Activated T-cell treated with anti-CD3 and anti-CD28 coated beads, Interleukin-2, amount 50 U/mL, for 24 hours (primary cell): Measurements from ENCODE around the gene ANK3.
"Not testable (repeated sequence)": the region's sequence is repeated elsewhere in the genome, so short reads cannot be mapped to it uniquely, and the experiment has no call there.

ENCODE experiments used
- DNase-seq: peaks from one replicate; pipeline ENCODE4 v3.0.0-alpha.2; 2020
- H3K27ac Mint-ChIP-seq: 2 replicates; pipeline ENCODE4 v1.8.0; 2020; ENCODE audit warnings: mild to moderate bottlenecking, mixed read lengths
- H3K27me3 Mint-ChIP-seq: 2 replicates; pipeline ENCODE4 v1.8.0; 2020; ENCODE audit warnings: mixed read lengths
- H3K36me3 Mint-ChIP-seq: 2 replicates; pipeline ENCODE4 v1.8.0; 2020; ENCODE audit warnings: low read depth, mixed read lengths
- H3K4me1 Mint-ChIP-seq: 2 replicates; pipeline ENCODE4 v1.8.0; 2020; ENCODE audit warnings: low read depth, mixed read lengths
- H3K4me3 Mint-ChIP-seq: 2 replicates; pipeline ENCODE4 v1.8.0; 2020; ENCODE audit warnings: mild to moderate bottlenecking, moderate library complexity, mixed read lengths
- H3K9me3 Mint-ChIP-seq: 2 replicates; pipeline ENCODE4 v1.8.0; 2020; ENCODE audit warnings: mixed read lengths

The ANK3 gene

GRCh38 chr10:60304829-60305379, 84.8 kb downstream of the ANK3 start:
- H3K9me3 Mint-ChIP-seq = no peaks in the 10 kb centered on the region
- no peaks in the 10 kb centered on the region for H3K27me3 Mint-ChIP-seq
- H3K4me3 Mint-ChIP-seq = no peak overlapping the region
- DNase-seq = no peak
- no peak overlapping the region for H3K27ac Mint-ChIP-seq
- H3K36me3 Mint-ChIP-seq = peaks cover 6% of the 10 kb centered on the region
- H3K4me1 Mint-ChIP-seq = peaks cover 24% of the 10 kb centered on the region

DNA sequence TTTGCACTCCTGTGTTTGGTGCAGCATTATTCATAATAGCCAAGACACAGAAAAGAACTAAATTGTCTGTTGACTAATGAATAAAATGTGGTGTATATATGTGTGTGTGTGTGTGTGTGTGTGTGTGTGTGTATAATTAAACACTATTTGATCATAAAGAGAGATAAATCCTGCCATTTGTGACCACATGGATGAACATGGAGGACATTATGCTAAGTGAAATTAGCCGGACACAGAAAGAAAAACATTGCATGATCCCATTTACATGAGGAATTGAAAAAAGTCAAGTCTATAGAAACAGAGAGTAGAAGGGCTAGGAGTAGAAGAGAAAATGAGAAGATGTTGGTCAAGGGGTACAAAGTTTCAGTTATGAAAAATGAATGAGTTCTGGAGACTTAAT, 85.9 kb downstream of the ANK3 start:
- Mint-ChIP-seq H3K27ac (no peak overlapping the region), H3K9me3 (no peaks in the 10 kb centered on the region), H3K36me3 (peaks cover 4% of the 10 kb centered on the region), H3K4me1 (peaks cover 17% of the 10 kb centered on the region), H3K4me3 (no peak overlapping the region), H3K27me3 (no peaks in the 10 kb centered on the region)
- DNase-seq = no peak

- Mint-ChIP-seq H3K36me3 (no peaks in the 10 kb centered on the region), H3K9me3 (no peaks in the 10 kb centered on the region), H3K4me1 (peaks cover 8% of the 10 kb centered on the region), H3K27ac (no peak overlapping the region), H3K4me3 (no peak overlapping the region), H3K27me3 (no peaks in the 10 kb centered on the region)
- DNase-seq = no peak
Observed at GRCh38 chr10:60299961-60300883, 89.5 kb downstream of the ANK3 start.

DNA sequence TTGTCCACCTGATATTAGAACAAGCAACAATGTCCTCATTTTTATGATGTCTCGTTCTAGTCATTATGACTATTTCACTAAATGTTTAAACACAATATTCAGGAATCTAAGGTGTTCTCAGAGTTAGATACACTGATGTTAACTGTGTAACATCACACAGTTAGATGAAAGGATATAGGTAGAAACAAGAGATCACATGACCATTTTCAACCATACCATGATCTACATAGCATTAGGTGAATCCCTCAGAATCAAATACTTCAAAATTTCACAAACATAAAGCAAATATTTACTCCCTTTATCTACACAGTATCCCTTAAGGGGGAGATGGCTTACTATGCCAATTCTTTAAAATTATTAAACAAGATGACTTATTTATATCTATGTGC, 90.3 kb downstream of the ANK3 start:
- Mint-ChIP-seq H3K9me3 (no peaks in the 10 kb centered on the region), H3K36me3 (no peaks in the 10 kb centered on the region), H3K4me1 (peaks cover 8% of the 10 kb centered on the region), H3K27me3 (no peaks in the 10 kb centered on the region), H3K27ac (no peak overlapping the region), H3K4me3 (no peak overlapping the region)
- no peak for DNase-seq

GRCh38 chr10:60298408-60299389, 91.0 kb downstream of the ANK3 start:
- no peak for DNase-seq
- H3K27me3 Mint-ChIP-seq = no peaks in the 10 kb centered on the region
- H3K27ac Mint-ChIP-seq = no peak overlapping the region
- peaks cover 5% of the 10 kb centered on the region for H3K4me1 Mint-ChIP-seq
- no peak overlapping the region for H3K4me3 Mint-ChIP-seq
- H3K9me3 Mint-ChIP-seq = no peaks in the 10 kb centered on the region
- no peaks in the 10 kb centered on the region for H3K36me3 Mint-ChIP-seq

DNA sequence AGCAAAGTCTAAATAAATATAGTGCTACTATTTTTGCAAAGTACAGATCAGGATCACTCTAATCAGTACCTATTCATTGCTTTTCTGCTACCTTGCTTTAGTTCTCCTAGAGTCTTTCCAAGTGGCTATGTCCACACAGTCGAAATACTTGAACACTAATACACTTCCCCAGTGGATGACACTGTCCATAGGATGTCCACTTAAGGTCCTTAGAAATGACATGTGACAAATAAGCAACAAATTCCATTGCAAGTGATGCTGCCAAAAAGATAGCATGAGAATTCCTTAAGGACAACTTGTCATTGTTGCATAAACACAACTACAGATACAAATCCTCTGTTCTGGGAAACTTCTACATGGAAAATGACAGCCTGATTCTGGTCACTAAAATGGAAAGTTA, 93.6 kb downstream of the ANK3 start:
- Mint-ChIP-seq H3K27ac (no peak overlapping the region), H3K9me3 (no peaks in the 10 kb centered on the region), H3K27me3 (no peaks in the 10 kb centered on the region), H3K36me3 (no peaks in the 10 kb centered on the region), H3K4me1 (peaks cover 2% of the 10 kb centered on the region), H3K4me3 (no peak overlapping the region)
- no peak for DNase-seq

DNA sequence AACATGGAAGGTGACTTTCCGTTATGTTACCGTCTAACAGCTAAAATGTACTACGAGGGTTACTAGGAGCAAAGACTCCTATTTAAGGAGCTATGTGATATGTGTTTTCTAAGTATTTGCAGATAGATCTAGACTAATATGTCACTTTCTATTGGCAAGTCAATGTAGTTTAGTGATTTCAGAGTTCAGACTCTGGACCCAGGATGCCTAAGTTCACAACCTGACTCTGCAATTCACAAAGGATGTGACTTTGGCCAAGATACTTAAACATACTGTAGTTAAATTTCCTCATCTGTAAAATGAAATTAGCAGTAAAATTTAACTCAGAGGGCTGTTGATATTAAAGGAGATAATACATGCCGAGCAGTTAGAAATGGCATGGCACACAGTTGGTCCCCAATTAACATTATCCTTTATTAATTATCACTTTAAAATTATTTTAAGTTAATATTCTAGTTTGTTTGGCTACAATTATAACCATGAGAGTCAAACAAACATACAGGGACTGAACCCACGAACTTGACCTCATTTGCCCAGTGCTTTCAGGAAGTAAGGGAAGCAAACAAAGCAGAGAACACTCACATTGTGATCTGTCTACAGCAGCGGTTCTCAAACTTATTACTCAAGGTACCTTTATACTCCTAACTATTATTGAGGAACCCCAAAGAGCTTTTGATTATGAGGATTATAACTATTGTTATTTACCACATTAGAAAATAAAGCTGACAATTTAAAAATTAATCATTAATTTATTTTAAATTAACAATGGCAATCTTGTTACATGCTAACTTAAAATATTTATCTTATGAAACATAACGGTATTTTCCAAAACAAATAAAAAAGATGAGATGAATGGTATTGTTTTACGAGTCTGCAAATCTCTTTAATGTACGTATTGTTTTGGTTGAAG, 94.4 kb downstream of the ANK3 start:
- H3K4me3 Mint-ChIP-seq = no peak overlapping the region
- no peaks in the 10 kb centered on the region for H3K27me3 Mint-ChIP-seq
- no peak for DNase-seq
- no peaks in the 10 kb centered on the region for H3K9me3 Mint-ChIP-seq
- peaks cover 2% of the 10 kb centered on the region for H3K4me1 Mint-ChIP-seq
- no peaks in the 10 kb centered on the region for H3K36me3 Mint-ChIP-seq
- H3K27ac Mint-ChIP-seq = no peak overlapping the region

DNA sequence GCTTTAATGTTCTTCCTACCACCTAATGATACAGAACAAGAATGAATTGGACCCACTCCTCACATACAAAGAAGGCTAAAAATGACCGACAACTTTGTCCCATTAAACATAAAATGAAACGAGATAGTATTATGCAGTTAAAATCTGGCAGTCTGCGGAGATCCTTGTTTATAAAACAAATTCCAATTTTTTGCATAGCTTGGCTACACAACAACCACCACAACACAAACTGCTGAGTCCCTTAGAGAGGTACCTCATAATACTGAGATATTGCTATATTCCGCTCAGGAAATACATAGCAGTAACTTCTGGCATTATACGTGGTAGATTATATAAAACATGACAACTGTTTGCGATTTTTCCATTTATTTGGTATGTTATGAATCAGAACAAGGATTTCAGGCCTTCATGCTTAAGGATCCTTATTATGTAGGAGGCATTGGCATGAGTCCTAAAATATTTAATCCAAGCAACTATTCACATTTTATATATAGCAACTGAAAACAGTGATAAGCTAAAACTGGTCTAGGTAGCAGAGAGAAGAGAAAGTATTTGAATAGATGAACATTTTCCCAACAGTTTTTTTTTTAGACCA, 96.0 kb downstream of the ANK3 start:
- Mint-ChIP-seq H3K27ac (no peak overlapping the region), H3K4me1 (peaks cover 2% of the 10 kb centered on the region), H3K27me3 (no peaks in the 10 kb centered on the region), H3K36me3 (no peaks in the 10 kb centered on the region), H3K4me3 (no peak overlapping the region), H3K9me3 (no peaks in the 10 kb centered on the region)
- no peak for DNase-seq

DNA sequence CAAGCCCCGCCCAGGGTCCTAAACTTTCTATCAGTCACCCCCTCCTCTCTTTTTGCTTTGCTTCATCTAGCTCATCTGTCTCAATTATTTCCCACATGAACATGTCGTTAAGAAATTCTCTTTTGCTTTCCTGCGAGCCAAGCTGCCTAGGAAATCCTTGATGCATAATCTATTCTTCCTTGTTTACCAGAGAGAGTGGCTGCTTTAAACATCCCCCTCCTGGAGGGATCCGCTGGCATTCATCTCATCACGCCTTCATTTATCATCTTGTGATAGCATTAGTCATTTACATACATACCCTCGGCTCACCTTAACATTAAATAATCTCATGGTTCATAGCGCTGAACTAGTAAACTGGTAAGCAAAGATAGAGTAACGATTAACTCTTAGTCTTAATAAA, 96.7 kb downstream of the ANK3 start:
- Mint-ChIP-seq H3K27ac (no peak overlapping the region), H3K36me3 (no peaks in the 10 kb centered on the region), H3K4me3 (no peak overlapping the region), H3K27me3 (no peaks in the 10 kb centered on the region), H3K9me3 (no peaks in the 10 kb centered on the region), H3K4me1 (peaks cover 7% of the 10 kb centered on the region)
- no peak for DNase-seq

DNA sequence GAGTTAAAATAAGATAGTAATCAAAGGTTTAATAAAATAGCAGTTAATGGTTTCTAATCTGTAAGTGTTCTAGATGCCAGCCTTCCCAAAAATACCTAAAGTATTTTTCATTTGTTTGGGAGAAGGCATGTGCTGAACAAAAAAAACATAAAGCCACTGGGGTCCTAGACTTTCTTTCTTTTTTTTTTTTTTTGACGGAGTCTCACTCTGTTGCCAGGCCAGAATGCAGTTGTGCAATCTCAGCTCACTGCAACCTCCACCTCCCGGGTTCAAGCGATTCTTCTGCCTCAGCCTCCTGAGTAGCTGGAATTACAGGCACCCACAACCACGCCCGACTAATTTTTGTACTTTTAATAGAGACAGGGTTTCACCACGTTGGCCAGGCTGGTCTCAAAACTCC, 97.1 kb downstream of the ANK3 start:
- not testable (repeated sequence) for DNase-seq, H3K4me1 Mint-ChIP-seq, H3K9me3 Mint-ChIP-seq, H3K27me3 Mint-ChIP-seq, H3K36me3 Mint-ChIP-seq, H3K27ac Mint-ChIP-seq, H3K4me3 Mint-ChIP-seq

DNA sequence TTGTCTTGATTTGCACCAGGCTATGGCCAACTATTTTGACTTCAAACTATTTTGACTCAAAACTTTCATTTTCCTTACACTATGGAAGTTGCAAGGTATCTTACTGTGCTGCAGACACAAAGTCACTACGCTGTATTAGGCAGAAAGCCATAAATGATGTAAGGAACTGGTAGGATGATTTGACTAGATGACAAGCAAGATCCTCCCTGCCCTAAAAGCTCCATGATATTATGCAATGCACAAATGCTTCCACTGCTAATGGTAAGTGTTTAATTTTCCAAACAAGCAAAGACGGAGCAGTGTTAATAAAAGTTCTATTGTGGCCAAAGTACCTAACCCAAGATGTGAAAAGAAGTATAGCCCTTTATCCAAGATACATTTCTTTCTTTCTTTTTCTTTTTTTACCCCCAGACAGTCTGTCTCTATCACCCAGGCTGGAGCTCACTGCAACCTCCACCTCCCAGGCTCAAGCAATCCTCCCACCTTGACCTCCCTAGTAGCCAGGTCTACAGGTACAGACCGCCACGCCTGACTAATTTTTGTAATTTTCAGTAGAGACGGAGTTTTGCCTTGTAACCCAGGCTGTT, 98.2 kb downstream of the ANK3 start:
- H3K36me3 Mint-ChIP-seq = no peaks in the 10 kb centered on the region
- no peak overlapping the region for H3K4me3 Mint-ChIP-seq
- no peak for DNase-seq
- peaks cover 12% of the 10 kb centered on the region for H3K4me1 Mint-ChIP-seq
- no peaks in the 10 kb centered on the region for H3K9me3 Mint-ChIP-seq
- no peaks in the 10 kb centered on the region for H3K27me3 Mint-ChIP-seq
- H3K27ac Mint-ChIP-seq = no peak overlapping the region

DNA sequence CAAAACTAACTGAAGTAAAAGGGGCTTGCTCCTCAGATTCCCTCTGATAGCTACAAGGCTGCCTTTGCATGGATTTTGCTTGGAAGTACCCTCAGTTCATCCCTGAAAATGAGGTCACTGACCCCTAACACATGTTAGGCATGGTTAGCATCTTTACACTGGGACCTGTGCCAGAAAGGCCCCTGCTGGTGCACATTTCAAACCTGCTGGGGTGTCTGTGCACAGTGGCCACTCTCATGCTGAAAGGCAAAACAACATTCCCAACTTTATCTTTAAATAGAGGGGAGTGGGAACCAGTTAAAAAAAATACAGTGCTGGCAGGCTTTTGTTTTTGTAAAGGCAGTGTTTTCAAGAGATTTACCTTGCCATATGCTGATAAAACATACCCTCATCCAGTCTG, 99.1 kb downstream of the ANK3 start:
- no peak overlapping the region for H3K4me3 Mint-ChIP-seq
- H3K27me3 Mint-ChIP-seq = no peaks in the 10 kb centered on the region
- no peaks in the 10 kb centered on the region for H3K9me3 Mint-ChIP-seq
- H3K36me3 Mint-ChIP-seq = no peaks in the 10 kb centered on the region
- H3K4me1 Mint-ChIP-seq = peaks cover 12% of the 10 kb centered on the region
- H3K27ac Mint-ChIP-seq = no peak overlapping the region
- DNase-seq = no peak

GRCh38 chr10:60289800-60290199, 99.9 kb downstream of the ANK3 start:
- Mint-ChIP-seq H3K4me1 (peaks cover 16% of the 10 kb centered on the region), H3K4me3 (no peak overlapping the region), H3K9me3 (no peaks in the 10 kb centered on the region), H3K36me3 (no peaks in the 10 kb centered on the region), H3K27me3 (no peaks in the 10 kb centered on the region), H3K27ac (no peak overlapping the region)
- no peak for DNase-seq
